Left lung (tissue), 10 donors: ENCODE results near the gene FAM43A. TPM values are rescaled to one million over a fixed set of nuclear protein-coding genes. Genes with fewer than 3 reads are reported as not detected.

Source experiments
- ATAC-seq: fragments of 200-7000 bp; cut with Tn5 transposase; one replicate; pipeline ENCODE4 v1.9.1; 2020; ENCODE audit warnings: moderate library complexity
- DNase-seq, 4 donors: peaks; one replicate each; pipeline ENCODE4 v3.0.0-alpha.2; 2013 to 2020
- H3K27ac ChIP-seq, 2 donors: fragments of 200-600 bp; sonication (generic) in 1 of 2; one replicate each; pipeline versions ENCODE4 v1.5.0 to v1.8.0; 2020 to 2021
- H3K27me3 ChIP-seq, 2 donors: fragments of 200-600 bp; sonication (generic) in 1 of 2; one replicate each; pipeline versions ENCODE4 v1.5.0 to v1.8.0; 2020 to 2021
- H3K36me3 ChIP-seq, 2 donors: fragments of 200-600 bp; sonication (generic) in 1 of 2; one replicate each; pipeline versions ENCODE4 v1.5.0 to v1.8.0; 2020 to 2021
- H3K4me1 ChIP-seq, 2 donors: fragments of 200-600 bp; one replicate each; pipeline ENCODE4 v1.8.0; 2021
- H3K4me3 ChIP-seq, 2 donors: fragments of 200-600 bp; sonication (generic) in 1 of 2; one replicate each; pipeline versions ENCODE4 v1.5.0 to v1.8.0; 2020 to 2021; ENCODE audit warnings: mild to moderate bottlenecking in 1 of 2
- H3K9me3 ChIP-seq, 2 donors: fragments of 200-600 bp; sonication (generic) in 1 of 2; one replicate each; pipeline versions ENCODE4 v1.5.0 to v1.8.0; 2020 to 2021
- CTCF ChIP-seq, 2 donors: fragments of 200-600 bp; sonication (generic) in 1 of 2; IDR thresholded peaks; one replicate each; pipeline versions ENCODE4 v1.5.0 to v1.8.0; 2021; ENCODE audit warnings: antibody characterized with exemption in 2 of 2
- intact Hi-C, 2 donors: fragments of 100-400 bp; cut with DNase I; formaldehyde crosslinking; loops; one replicate each; pipeline versions ENCODE4 v1.11.2 to v1.14.2; 2022
- polyA plus RNA-seq, 6 donors: library from polyadenylated mRNA; unstranded; fragments of 120-200 nt; gene quantifications; one replicate each; pipeline ENCODE4 v1.2.1, GENCODE V29; 2013; ENCODE audit not compliant: insufficient read length in 6 of 6
- total RNA-seq, 2 donors: library from RNA; stranded (reverse); fragmentation: NEBNext Ultra II Directional; extraction: Animal tissue kit (Norgen Biotek cat#: 25700); gene quantifications; one replicate each; pipeline ENCODE4 v1.2.1, GENCODE V29; 2021
- donor health status: DM: no; HTN: yes; CAD: no.
- donor health status: DM: no; HTN: no; CAD: no.

The FAM43A gene
- total and polyA plus RNA-seq, 8 donors: 6.4 to 25.4 (median 17.2) TPM

DNA sequence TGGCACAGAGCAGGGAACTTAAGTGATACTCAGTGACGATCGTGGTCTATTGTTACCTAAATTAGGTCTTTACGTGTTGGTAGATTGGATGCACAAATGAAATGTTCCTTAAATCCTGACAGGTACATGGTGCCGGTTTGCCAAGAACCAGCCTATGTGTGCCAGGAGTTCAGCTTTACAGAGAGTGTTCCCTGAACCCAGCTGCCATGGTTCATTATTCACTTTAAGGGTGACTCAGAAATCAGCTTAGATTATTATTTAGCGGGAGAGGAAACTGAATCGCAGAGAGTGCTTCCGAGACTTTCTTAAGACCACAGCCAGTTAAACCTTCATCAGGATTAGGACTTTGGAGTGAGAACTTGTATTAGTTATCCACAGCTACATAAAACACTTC is 21.5 kb downstream of the FAM43A start:
- no peaks in the 10 kb centered on the region for H3K9me3 ChIP-seq
- ATAC-seq (no peak), DNase-seq (no peak)
- no peaks in the 10 kb centered on the region for H3K36me3 ChIP-seq
- H3K4me3 ChIP-seq: no peak overlapping the region
- intact Hi-C loops: no loop called here
- TF ChIP-seq CTCF (IDR thresholded peaks at IDR 0.05): no peak
- no peak overlapping the region for H3K27ac ChIP-seq
- no peaks in the 10 kb centered on the region for H3K4me1 ChIP-seq
- H3K27me3 ChIP-seq: no peaks in the 10 kb centered on the region

DNA sequence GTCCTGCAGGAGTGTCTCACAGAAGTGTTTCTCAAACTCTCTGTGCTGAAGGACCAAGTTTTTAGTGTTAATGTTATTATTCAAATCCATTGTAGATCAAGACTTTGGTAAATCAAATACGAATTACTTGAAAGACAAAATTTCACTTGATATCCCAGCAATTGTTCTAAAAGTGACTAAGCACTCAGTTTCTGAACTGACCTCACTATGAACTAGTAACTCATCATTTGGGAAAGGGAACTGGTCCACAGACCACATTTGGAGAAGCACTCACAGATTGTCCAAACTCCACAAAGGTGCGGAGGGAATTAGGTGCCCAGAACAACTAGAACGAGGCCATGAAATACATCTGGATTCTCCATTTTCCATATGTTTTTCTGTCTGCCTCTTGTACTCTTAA is 25.6 kb downstream of the FAM43A start:
- no peak for TF ChIP-seq CTCF (IDR thresholded peaks at IDR 0.05)
- H3K27me3 ChIP-seq: no peaks in the 10 kb centered on the region
- no peak for ATAC-seq
- H3K4me3 ChIP-seq: no peak overlapping the region
- H3K9me3 ChIP-seq: no peaks in the 10 kb centered on the region
- no peak for DNase-seq
- H3K36me3 ChIP-seq: no peaks in the 10 kb centered on the region
- intact Hi-C loops: no loop called here
- H3K27ac ChIP-seq: no peak overlapping the region
- no peaks in the 10 kb centered on the region for H3K4me1 ChIP-seq

- no peak overlapping the region for H3K4me3 ChIP-seq
- no peaks in the 10 kb centered on the region for H3K36me3 ChIP-seq
- intact Hi-C loops: no loop called here
- no peak overlapping the region for H3K27ac ChIP-seq
- H3K27me3 ChIP-seq: no peaks in the 10 kb centered on the region
- peak in 1 of 4 donors; percentile 30 for DNase-seq
- no peak for ATAC-seq
- no peaks in the 10 kb centered on the region for H3K4me1 ChIP-seq
- TF ChIP-seq CTCF (IDR thresholded peaks at IDR 0.05): no peak
- no peaks in the 10 kb centered on the region for H3K9me3 ChIP-seq
Measured at GRCh38 chr3:194711913-194712312, 26.2 kb downstream of the FAM43A start.

GRCh38 chr3:194713299-194714136 is 27.8 kb downstream of the FAM43A start:
- intact Hi-C loops: no loop called here
- DNase-seq (no peak), ATAC-seq (no peak)
- no peak for TF ChIP-seq CTCF (IDR thresholded peaks at IDR 0.05)
- no peaks in the 10 kb centered on the region for H3K9me3 ChIP-seq
- no peak overlapping the region for H3K27ac ChIP-seq
- no peak overlapping the region for H3K4me3 ChIP-seq
- no peaks in the 10 kb centered on the region for H3K27me3 ChIP-seq
- no peaks in the 10 kb centered on the region for H3K4me1 ChIP-seq
- H3K36me3 ChIP-seq: no peaks in the 10 kb centered on the region

- TF ChIP-seq CTCF (IDR thresholded peaks at IDR 0.05): no peak
- Histone ChIP-seq H3K4me1 (no peaks in the 10 kb centered on the region), H3K4me3 (no peak overlapping the region), H3K9me3 (no peaks in the 10 kb centered on the region), H3K27me3 (no peaks in the 10 kb centered on the region), H3K36me3 (no peaks in the 10 kb centered on the region), H3K27ac (no peak overlapping the region)
- ATAC-seq (no peak), DNase-seq (no peak)
- intact Hi-C loops: no loop called here
Measured at GRCh38 chr3:194714137-194714455, 28.4 kb downstream of the FAM43A start.
